ENCODE results near the gene SMARCC2. TPM values are rescaled to one million over a fixed set of nuclear protein-coding genes. Genes with fewer than 3 reads are reported as not detected.

The SMARCC2 gene
- total RNA-seq, 1 experiment from 2014 or later, result 94.8 TPM

DNA sequence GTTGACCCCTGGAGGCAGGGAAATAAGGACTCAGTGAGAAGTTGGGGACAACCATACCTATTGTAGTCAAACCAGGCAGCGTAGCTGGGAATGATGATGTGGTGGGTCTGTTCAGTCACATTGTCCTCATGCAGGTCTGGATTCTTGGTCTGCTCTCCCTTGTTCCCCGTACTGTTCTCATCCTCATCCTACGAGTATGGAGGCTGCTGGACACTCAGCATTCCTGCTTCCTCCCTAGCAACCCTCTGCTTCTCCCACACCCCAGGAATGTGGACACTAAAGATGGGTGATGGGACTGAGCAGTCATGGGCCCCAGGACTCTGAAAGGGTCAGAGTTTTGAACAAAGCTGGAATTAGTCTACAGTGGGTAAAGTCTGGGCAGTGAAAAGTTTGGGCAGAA, 10.9 kb downstream of the SMARCC2 start:
- Mint-ChIP-seq H3K4me3 (ENCODE audit: unreplicated experiment) (no peak overlapping the region), H3K27ac (ENCODE audit: unreplicated experiment) (peak overlapping the region; percentile 27), H3K36me3 (ENCODE audit: insufficient read depth, unreplicated experiment) (peaks cover 93% of the 10 kb centered on the region), H3K27me3 (ENCODE audit: insufficient read depth, unreplicated experiment) (no peaks in the 10 kb centered on the region), H3K9me3 (ENCODE audit: unreplicated experiment) (no peaks in the 10 kb centered on the region), H3K4me1 (ENCODE audit: low read depth, unreplicated experiment) (no peaks in the 10 kb centered on the region)
- BruUV-seq (replicated peaks), result no TSS peak
- no peak for DNase-seq
- Histone ChIP-seq H3K27me3 (replicated peaks; ENCODE audit: control insufficient read depth, insufficient read depth, low read length) (no peaks in the 10 kb centered on the region), H3K36me3 (ENCODE audit: control insufficient read depth, insufficient read depth, low read length) (peaks cover 5% of the 10 kb centered on the region), H3K9me3 (no peaks in the 10 kb centered on the region), H3K4me3 (ENCODE audit: low read depth, low read length) (no peak overlapping the region), H3K4me1 (no peaks in the 10 kb centered on the region)
- ChIA-PET POLR2A (interaction anchor here (0.6 kb wide), 1 partner anchor 52 kb away, joined by 4 read pairs; the partner anchor contains the start of gene SLC39A5), CTCF (interaction anchor here (0.6 kb wide), 1 partner anchor 12 kb away, joined by 4 read pairs; no protein-coding TSS in a partner anchor)
- TF ChIP-seq, protein P1, sequence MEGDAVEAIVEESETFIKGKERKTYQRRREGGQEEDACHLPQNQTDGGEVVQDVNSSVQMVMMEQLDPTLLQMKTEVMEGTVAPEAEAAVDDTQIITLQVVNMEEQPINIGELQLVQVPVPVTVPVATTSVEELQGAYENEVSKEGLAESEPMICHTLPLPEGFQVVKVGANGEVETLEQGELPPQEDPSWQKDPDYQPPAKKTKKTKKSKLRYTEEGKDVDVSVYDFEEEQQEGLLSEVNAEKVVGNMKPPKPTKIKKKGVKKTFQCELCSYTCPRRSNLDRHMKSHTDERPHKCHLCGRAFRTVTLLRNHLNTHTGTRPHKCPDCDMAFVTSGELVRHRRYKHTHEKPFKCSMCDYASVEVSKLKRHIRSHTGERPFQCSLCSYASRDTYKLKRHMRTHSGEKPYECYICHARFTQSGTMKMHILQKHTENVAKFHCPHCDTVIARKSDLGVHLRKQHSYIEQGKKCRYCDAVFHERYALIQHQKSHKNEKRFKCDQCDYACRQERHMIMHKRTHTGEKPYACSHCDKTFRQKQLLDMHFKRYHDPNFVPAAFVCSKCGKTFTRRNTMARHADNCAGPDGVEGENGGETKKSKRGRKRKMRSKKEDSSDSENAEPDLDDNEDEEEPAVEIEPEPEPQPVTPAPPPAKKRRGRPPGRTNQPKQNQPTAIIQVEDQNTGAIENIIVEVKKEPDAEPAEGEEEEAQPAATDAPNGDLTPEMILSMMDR (IDR thresholded peaks at IDR 0.05; ENCODE audit: insufficient read depth in 1 of 2, low read depth in 1 of 2, low read length in 1 of 2, severe bottlenecking in 1 of 2, unreplicated experiment in 1 of 2), result no peak
- intact Hi-C loops (cut with micrococcal nuclease; ENCODE audit: unreplicated experiment), result no loop called here

DNA sequence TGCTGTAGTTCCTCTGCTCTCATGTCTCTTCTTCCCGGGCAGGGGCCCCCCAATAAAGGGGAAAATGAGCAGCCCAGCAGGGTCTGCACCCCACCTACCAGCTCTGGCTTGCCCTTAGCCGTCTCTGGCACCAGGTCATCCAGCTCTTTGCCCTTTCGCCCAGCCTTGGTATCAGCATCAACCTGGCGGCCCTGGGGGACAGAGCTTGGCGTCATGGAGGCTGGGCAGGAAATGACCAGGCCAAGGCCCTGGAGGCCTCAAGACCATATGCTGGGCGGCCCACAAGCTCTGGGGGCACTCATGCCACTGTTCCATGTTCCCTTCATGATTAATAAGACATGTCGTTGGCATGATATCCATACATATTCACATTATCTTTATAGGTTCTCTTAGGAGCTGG, 16.4 kb downstream of the SMARCC2 start:
- H3K4me3 ChIP-seq (ENCODE audit: low read depth, low read length), result no peak overlapping the region
- no peak for DNase-seq
- Mint-ChIP-seq H3K4me1 (ENCODE audit: low read depth, unreplicated experiment) (peaks cover under 1% of the 10 kb centered on the region), H3K36me3 (ENCODE audit: insufficient read depth, unreplicated experiment) (peaks cover 89% of the 10 kb centered on the region), H3K27me3 (ENCODE audit: insufficient read depth, unreplicated experiment) (no peaks in the 10 kb centered on the region), H3K27ac (ENCODE audit: unreplicated experiment) (no peak overlapping the region), H3K4me3 (ENCODE audit: unreplicated experiment) (no peak overlapping the region), H3K9me3 (ENCODE audit: unreplicated experiment) (no peaks in the 10 kb centered on the region)
- no TSS peak for BruUV-seq (replicated peaks)
- CTCF ChIA-PET, result no interaction called here
- intact Hi-C loops (cut with micrococcal nuclease; ENCODE audit: unreplicated experiment), result no loop called here
- H3K36me3 ChIP-seq (ENCODE audit: control insufficient read depth, insufficient read depth, low read length), result peaks cover 7% of the 10 kb centered on the region
- H3K9me3 ChIP-seq, result no peaks in the 10 kb centered on the region
- POLR2A ChIA-PET, result interaction anchor here (0.6 kb wide), 1 partner anchor 73 kb away, joined by 4 read pairs; no protein-coding TSS in a partner anchor
- H3K27me3 ChIP-seq (replicated peaks; ENCODE audit: control insufficient read depth, insufficient read depth, low read length), result no peaks in the 10 kb centered on the region
- H3K4me1 ChIP-seq, result no peaks in the 10 kb centered on the region
- TF ChIP-seq, protein P1 (IDR thresholded peaks at IDR 0.05; ENCODE audit: insufficient read depth in 1 of 2, low read depth in 1 of 2, low read length in 1 of 2, severe bottlenecking in 1 of 2, unreplicated experiment in 1 of 2), result no peak

DNA sequence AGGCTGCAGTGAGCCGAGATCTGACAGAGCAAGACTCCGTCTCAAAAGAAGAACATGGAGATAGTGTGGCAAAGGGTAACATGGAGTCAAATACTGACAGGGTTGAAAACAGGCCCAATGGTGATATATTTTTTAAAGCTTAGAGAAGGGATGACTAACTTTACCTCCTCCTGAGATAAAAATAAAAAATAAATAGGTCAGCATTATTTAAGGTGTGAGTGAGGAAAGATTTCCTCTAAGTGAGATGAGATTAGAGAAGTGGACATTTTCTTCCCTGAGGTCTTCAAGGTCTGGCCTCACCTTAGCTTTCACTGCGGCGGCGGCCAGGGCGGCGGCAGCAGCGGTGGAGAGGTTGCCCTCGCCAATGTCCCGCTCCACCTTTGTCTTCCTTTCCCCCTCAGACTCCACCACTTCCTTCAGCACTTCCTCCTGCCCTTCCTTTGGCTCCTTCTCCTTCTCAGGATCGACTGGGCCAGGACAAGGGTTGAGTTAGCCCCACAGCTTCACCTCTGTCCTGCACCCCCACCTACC, 20.0 kb downstream of the SMARCC2 start:
- ChIA-PET POLR2A (no interaction called here), CTCF (interaction anchor here (0.9 kb wide), 1 partner anchor 41 kb away, joined by 8 read pairs; the partner anchor contains the start of gene ESYT1)
- TF ChIP-seq, protein P1 (IDR thresholded peaks at IDR 0.05; ENCODE audit: insufficient read depth in 1 of 2, low read depth in 1 of 2, low read length in 1 of 2, severe bottlenecking in 1 of 2, unreplicated experiment in 1 of 2), result no peak
- H3K36me3 Mint-ChIP-seq (ENCODE audit: insufficient read depth, unreplicated experiment), result peaks cover 91% of the 10 kb centered on the region
- no peak for DNase-seq
- H3K27me3 Mint-ChIP-seq (ENCODE audit: insufficient read depth, unreplicated experiment), result no peaks in the 10 kb centered on the region
- H3K4me3 ChIP-seq (ENCODE audit: low read depth, low read length), result no peak overlapping the region
- no peaks in the 10 kb centered on the region for H3K9me3 ChIP-seq
- no peak overlapping the region for H3K4me3 Mint-ChIP-seq (ENCODE audit: unreplicated experiment)
- no peaks in the 10 kb centered on the region for H3K27me3 ChIP-seq (replicated peaks; ENCODE audit: control insufficient read depth, insufficient read depth, low read length)
- BruUV-seq (replicated peaks), result no TSS peak
- H3K27ac Mint-ChIP-seq (ENCODE audit: unreplicated experiment), result no peak overlapping the region
- peaks cover 7% of the 10 kb centered on the region for H3K4me1 Mint-ChIP-seq (ENCODE audit: low read depth, unreplicated experiment)
- H3K4me1 ChIP-seq, result no peaks in the 10 kb centered on the region
- peaks cover 10% of the 10 kb centered on the region for H3K36me3 ChIP-seq (ENCODE audit: control insufficient read depth, insufficient read depth, low read length)
- H3K9me3 Mint-ChIP-seq (ENCODE audit: unreplicated experiment), result no peaks in the 10 kb centered on the region
- intact Hi-C loops (cut with micrococcal nuclease; ENCODE audit: unreplicated experiment), result no loop called here
